ENCODE measurements around the gene LCE6A.

The LCE6A gene, protein sequence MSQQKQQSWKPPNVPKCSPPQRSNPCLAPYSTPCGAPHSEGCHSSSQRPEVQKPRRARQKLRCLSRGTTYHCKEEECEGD

DNA sequence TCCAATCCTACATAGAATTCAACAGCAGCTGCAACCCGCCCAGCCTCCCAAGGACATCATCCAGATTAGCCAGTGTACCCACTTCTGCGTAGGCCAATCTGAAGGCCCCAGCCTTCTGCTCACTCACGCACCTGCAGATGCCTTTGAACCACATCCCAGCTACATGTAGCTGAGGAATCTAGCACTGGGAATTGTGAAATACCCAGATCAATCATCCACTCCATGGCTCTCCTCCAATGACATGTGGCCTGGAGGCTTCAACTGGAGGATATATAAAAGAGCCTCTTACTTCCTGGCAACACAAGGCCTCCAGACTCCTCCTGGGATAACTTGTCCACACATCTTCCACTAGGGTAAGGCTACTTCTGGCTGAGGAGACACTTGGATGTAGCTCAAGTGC lies at the start of gene LCE6A:
Gene LCE6A (plus strand): TSS at position 301 of the 400 bp plus-strand sequence. CDS start 665 bp downstream, outside the sequence.
- TF ChIP-seq, protein P1, sequence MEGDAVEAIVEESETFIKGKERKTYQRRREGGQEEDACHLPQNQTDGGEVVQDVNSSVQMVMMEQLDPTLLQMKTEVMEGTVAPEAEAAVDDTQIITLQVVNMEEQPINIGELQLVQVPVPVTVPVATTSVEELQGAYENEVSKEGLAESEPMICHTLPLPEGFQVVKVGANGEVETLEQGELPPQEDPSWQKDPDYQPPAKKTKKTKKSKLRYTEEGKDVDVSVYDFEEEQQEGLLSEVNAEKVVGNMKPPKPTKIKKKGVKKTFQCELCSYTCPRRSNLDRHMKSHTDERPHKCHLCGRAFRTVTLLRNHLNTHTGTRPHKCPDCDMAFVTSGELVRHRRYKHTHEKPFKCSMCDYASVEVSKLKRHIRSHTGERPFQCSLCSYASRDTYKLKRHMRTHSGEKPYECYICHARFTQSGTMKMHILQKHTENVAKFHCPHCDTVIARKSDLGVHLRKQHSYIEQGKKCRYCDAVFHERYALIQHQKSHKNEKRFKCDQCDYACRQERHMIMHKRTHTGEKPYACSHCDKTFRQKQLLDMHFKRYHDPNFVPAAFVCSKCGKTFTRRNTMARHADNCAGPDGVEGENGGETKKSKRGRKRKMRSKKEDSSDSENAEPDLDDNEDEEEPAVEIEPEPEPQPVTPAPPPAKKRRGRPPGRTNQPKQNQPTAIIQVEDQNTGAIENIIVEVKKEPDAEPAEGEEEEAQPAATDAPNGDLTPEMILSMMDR (conservative IDR thresholded peaks at IDR 0.05; ENCODE audit: control insufficient read depth, insufficient read depth, low read depth, low read length), result no peak
- no peak for DNase-seq (ENCODE audit: low read depth)
- H3K4me3 ChIP-seq (ENCODE audit: control insufficient read depth, low read depth, low read length), result no peak within 1 kb of the TSS

DNA sequence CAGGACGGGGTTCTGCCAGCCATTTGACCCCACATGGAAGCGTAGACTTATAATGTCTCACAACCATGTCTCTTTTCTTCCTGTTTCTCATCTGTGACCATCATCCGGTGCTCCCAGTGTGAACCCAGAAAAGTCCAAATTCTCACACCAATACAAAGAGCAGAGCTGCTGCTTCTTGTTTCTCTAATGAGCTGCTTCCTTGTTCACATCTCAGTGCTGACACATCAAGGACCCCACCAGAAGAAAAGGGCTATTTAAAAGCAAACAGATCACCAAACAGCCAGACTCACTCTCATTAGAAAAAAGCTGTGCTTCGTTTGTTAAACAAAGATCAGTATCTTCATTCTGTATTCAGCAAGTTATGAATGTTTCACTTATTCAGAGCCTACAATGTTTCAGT lies 47.0 kb upstream of the LCE6A start:
- no peak overlapping the region for H3K4me3 ChIP-seq (ENCODE audit: control insufficient read depth, low read depth, low read length)

DNA sequence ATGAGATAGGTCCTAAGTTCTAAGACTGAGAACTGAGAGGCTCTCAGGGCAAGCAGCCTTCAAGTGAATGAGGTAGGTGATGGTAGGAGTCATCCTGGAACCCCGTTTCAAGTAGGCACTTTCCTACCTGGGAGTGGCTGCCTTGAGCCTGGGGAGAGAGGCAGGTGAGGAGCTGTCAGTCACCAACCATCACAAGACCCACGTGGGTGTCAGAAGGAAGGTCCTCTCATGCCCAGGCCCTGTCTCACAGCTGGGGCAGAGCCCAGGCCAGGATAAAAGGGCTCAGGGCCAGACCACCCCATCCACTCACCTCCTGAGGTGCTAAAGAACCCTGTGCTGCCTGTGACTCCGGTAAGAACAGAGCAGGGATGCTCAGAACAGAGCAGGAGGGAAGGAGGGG lies 46.2 kb upstream of the LCE6A start, which contains the start of gene LCE1D:
Gene LCE1D (plus strand): TSS at position 301 of the 400 bp plus-strand sequence. CDS start 1,074 bp downstream, outside the sequence.
- DNase-seq (ENCODE audit: low read depth), result no peak
- no peak within 1 kb of the TSS for H3K4me3 ChIP-seq (ENCODE audit: control insufficient read depth, low read depth, low read length)
- TF ChIP-seq, protein P1 (conservative IDR thresholded peaks at IDR 0.05; ENCODE audit: control insufficient read depth, insufficient read depth, low read depth, low read length), result no peak

More for the DNA sequence above, 47.0 kb upstream of the LCE6A start:
- DNase-seq (ENCODE audit: low read depth), result no peak
- TF ChIP-seq, protein P1 (conservative IDR thresholded peaks at IDR 0.05; ENCODE audit: control insufficient read depth, insufficient read depth, low read depth, low read length), result no peak

DNA sequence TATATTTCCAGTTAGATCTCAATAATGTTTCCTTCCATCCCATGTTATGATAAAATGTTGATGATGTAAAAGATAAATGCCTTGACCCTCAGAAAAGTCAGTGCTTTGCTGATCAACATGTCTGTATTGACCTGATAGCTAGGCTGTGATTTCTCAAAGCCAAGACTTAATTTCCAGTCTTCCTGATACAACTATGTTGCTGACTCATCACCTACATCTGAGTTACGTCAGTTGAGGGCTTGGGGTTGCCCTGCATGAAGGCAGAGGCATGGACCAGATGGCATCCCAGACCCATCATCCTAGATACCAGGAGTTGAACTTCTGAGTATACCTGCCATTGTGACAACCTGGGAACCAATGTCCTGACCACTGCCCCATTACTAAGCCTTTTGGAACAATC lies 41.3 kb upstream of the LCE6A start:
- H3K4me3 ChIP-seq (ENCODE audit: control insufficient read depth, low read depth, low read length), result no peak overlapping the region
- TF ChIP-seq, protein P1 (conservative IDR thresholded peaks at IDR 0.05; ENCODE audit: control insufficient read depth, insufficient read depth, low read depth, low read length), result no peak
- DNase-seq (ENCODE audit: low read depth), result peak; percentile 11

DNA sequence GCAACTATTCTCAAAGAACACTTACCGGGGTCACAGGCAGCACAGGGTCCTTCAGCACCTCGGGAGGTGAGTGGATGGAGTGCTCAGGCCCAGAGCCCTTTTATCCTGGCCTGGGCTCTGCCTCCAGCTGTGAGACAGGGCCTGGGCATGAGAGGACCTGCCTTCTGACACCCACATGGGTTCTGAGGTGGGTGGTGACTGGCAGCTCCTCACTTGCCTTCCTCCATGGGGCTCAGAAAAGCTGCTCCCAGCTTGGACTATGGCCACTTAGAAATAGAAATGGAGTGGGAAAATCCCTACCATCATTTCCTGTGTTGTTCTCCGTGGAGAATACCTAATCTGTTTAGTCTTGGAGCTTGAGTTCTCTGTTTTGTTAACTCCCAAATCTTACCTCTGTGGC lies 36.1 kb upstream of the LCE6A start, which contains the start of gene LCE1C:
Gene LCE1C (minus strand): TSS at position 76 of the 400 bp plus-strand sequence. CDS start 1,173 bp downstream, outside the sequence.
- no peak for DNase-seq (ENCODE audit: low read depth)
- no peak within 1 kb of the TSS for H3K4me3 ChIP-seq (ENCODE audit: control insufficient read depth, low read depth, low read length)
- TF ChIP-seq, protein P1 (conservative IDR thresholded peaks at IDR 0.05; ENCODE audit: control insufficient read depth, insufficient read depth, low read depth, low read length), result no peak

DNA sequence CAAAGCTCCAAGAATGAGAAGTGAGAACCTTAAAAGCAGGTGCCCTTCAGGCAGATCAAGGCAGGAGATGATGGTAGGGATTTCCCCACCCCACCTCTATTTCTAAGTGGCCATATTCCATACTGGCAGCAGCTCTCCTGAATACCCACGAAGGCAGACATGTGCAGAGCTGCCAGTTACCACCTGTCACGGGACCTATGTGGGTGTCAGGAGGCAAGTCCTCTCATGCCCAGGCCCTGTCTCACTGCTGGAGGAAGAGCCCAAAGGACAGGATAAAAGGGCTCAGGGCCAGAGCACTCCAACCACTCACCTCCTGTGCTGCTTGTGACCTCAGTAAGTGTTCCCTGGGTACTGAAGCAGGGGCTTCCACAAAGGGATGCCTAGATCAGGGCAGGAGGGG lies 31.6 kb upstream of the LCE6A start:
- H3K4me3 ChIP-seq (ENCODE audit: control insufficient read depth, low read depth, low read length), result no peak overlapping the region
- TF ChIP-seq, protein P1 (conservative IDR thresholded peaks at IDR 0.05; ENCODE audit: control insufficient read depth, insufficient read depth, low read depth, low read length), result no peak
- no peak for DNase-seq (ENCODE audit: low read depth)

Measured in fibroblast of mammary gland (primary cell).